K562 (cell line): Measurements from ENCODE around the gene GPALPP1. TPM values are rescaled to one million over a fixed set of nuclear protein-coding genes. Genes with fewer than 3 reads are reported as not detected.

Experiments
- DLX4 ChIP-seq: fragments of 250-450 bp; sonication (Bioruptor Pico); IDR thresholded peaks from 2 replicates; pipeline ENCODE4 v1.6.1; 2021; ENCODE audit warnings: mild to moderate bottlenecking
- MEIS2 ChIP-seq: fragments of 450-650 bp; IDR thresholded peaks from 2 replicates; pipeline ENCODE4 v1.6.1; 2014; ENCODE audit warnings: mild to moderate bottlenecking; ENCODE audit not compliant: partially characterized antibody
- MTA2 ChIP-seq: fragments of 450-650 bp; IDR thresholded peaks from 2 replicates; pipeline ENCODE4 v1.6.1; 2016; ENCODE audit warnings: low read depth
- PHB ChIP-seq: fragments of 250-450 bp; sonication (Bioruptor Pico); IDR thresholded peaks from 2 replicates; pipeline ENCODE4 v1.5.0; 2021
- RBM25 ChIP-seq: fragments of 200-400 bp; formaldehyde crosslinking; IDR thresholded peaks from 2 replicates; pipeline ENCODE4 v1.6.1; 2018; ENCODE audit warnings: low read length, low read depth, moderate library complexity; ENCODE audit not compliant: severe bottlenecking
- RHOXF2B ChIP-seq: fragments of 250-450 bp; sonication (Bioruptor Pico); conservative IDR thresholded peaks from 2 replicates; pipeline ENCODE4 v1.5.1; 2021
- SPI1 ChIP-seq: IDR thresholded peaks from 2 replicates; pipeline ENCODE4 v1.6.1; 2011; ENCODE audit warnings: low read depth, low read length, control low read depth, borderline replicate concordance
- U2AF2 ChIP-seq: fragments of 200-400 bp; formaldehyde crosslinking; optimal IDR thresholded peaks from 2 replicates; pipeline ENCODE3; 2017; ENCODE audit warnings: low read depth, mild to moderate bottlenecking, low read length
- ZBTB26 ChIP-seq: fragments of 450-650 bp; formaldehyde crosslinking; IDR thresholded peaks from 2 replicates; pipeline ENCODE4 v1.4.0; 2022; ENCODE audit warnings: missing genetic modification characterization
- ZBTB43 ChIP-seq: sonication (generic); formaldehyde crosslinking; IDR thresholded peaks from 2 replicates; pipeline ENCODE4 v1.8.0; 2023; ENCODE audit warnings: mild to moderate bottlenecking, missing genetic modification reagents
- ZNF165 ChIP-seq: fragments of 250-450 bp; sonication (Bioruptor Pico); IDR thresholded peaks from 2 replicates; pipeline ENCODE4 v1.4.0; 2020; ENCODE audit warnings: borderline replicate concordance
- ZNF407 ChIP-seq: fragments of 450-650 bp; IDR thresholded peaks from 2 replicates; pipeline ENCODE4 v1.6.1; 2016; ENCODE audit warnings: low read depth
- ZSCAN29 ChIP-seq: fragments of 450-650 bp; IDR thresholded peaks from 2 replicates; pipeline ENCODE4 v1.6.1; 2017
- polyA plus RNA-seq, 8 experiments: library from polyadenylated mRNA; depleted of rRNA in 4 of 8; stranded (reverse) in 5 of 8; unstranded in 3 of 8; fragments of >200 nt; fragmentation: Nextera tagmentation in 2 of 8; fragmentation: Illumina TruSeq in 1 of 8; extraction: Ambion mirVana in 2 of 8; extraction: Trizol in 1 of 8; gene quantifications; 2 replicates each; pipeline versions ENCODE4 v1.2.1 to v1.2.3, GENCODE V29; 2011 to 2014; ENCODE audit warnings: inconsistent platforms in 1 of 8, missing spikeins in 1 of 8
- total RNA-seq, 7 experiments: library from RNA; depleted of rRNA in 6 of 7; stranded (reverse); fragments of >200 nt in 6 of 7; fragmentation: Illumina TruSeq in 2 of 7; extraction: Trizol in 2 of 7; gene quantifications; 2 replicates each; pipeline versions ENCODE4 v1.2.1 to v1.2.3, GENCODE V29; 2011 to 2021; ENCODE audit warnings: low replicate concordance in 1 of 7

The GPALPP1 gene
- total and polyA plus RNA-seq, 9 of the 15 experiments (the other 6 are each of a cell fraction or from before 2014, with no cell fraction given) = 8.1 to 22.3 (median 18.5) TPM

- TF ChIP-seq MTA2 (no peak), ZNF407 (no peak), MEIS2 (peak; percentile 55), PHB (no peak), ZBTB43 (CRISPR knock-in tag) (no peak), ZBTB26 (CRISPR knock-in tag) (no peak), ZSCAN29 (no peak), U2AF2 (no peak), SPI1 (no peak), ZNF165 (no peak), RBM25 (no peak), DLX4 (CRISPR knock-in tag) (no peak), RHOXF2B (CRISPR knock-in tag) (no peak)
Measured at GRCh38 chr13:44989071-44989889, at the start of gene GPALPP1, which contains the start of gene NUFIP1 (continued).
